ENCODE results near the gene DUSP15. TPM values are rescaled to one million over a fixed set of nuclear protein-coding genes. Genes with fewer than 3 reads are reported as not detected.
"Not testable (repeated sequence)": the region's sequence is repeated elsewhere in the genome, so short reads cannot be mapped to it uniquely, and the experiment has no call there.

DUSP15 gene, protein sequence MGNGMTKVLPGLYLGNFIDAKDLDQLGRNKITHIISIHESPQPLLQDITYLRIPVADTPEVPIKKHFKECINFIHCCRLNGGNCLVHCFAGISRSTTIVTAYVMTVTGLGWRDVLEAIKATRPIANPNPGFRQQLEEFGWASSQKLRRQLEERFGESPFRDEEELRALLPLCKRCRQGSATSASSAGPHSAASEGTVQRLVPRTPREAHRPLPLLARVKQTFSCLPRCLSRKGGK
- total RNA-seq, result 4.1 and 4.5 TPM in 2 replicates

DNA sequence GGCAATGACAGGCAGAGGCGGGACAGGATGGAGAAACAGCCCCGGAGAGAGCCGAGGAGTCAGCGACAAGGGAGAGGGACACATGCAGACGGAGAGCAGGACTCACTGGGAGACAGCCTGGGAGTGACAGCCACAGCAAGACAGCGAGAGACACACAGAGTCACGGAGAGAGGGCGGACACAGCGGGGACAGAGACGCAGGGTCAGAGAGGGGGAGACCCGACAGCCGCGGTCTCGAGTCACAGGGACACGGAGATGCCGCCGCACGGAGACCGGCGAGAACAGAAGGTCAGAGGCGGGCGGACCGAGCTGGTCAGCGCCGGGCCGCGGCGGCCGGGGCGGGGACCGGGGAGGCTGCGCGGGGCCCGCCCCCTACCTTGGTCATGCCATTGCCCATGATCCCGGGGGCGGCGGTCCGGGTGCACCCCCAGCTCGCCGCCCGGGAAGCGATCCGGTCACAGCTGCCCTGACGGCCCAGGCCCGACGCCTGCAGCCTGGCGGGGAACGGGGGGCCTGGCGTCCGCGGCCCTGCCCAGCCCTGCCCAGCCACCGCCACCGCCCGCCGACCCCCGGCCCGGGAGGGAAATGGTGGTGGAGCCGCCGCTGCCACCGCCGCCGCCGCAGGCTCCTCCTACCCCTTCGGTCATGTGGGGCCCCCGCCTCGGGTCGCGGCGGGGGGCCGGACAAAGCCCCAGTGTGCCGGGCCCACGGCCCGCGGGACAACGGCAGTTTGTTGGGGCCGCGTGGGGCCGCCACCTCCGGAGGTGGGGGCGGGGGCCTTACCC lies at the start of gene DUSP15, which contains the start of gene TTLL9:
Gene DUSP15, minus strand, starts transcription at position 586 of the 784 bp plus-strand sequence. Its CDS starts 190 bp downstream, at position 396.
Gene TTLL9, plus strand, starts transcription at position 693 of the 784 bp plus-strand sequence. CDS start 493 bp downstream, outside the sequence.
- TF ChIP-seq, protein P1, sequence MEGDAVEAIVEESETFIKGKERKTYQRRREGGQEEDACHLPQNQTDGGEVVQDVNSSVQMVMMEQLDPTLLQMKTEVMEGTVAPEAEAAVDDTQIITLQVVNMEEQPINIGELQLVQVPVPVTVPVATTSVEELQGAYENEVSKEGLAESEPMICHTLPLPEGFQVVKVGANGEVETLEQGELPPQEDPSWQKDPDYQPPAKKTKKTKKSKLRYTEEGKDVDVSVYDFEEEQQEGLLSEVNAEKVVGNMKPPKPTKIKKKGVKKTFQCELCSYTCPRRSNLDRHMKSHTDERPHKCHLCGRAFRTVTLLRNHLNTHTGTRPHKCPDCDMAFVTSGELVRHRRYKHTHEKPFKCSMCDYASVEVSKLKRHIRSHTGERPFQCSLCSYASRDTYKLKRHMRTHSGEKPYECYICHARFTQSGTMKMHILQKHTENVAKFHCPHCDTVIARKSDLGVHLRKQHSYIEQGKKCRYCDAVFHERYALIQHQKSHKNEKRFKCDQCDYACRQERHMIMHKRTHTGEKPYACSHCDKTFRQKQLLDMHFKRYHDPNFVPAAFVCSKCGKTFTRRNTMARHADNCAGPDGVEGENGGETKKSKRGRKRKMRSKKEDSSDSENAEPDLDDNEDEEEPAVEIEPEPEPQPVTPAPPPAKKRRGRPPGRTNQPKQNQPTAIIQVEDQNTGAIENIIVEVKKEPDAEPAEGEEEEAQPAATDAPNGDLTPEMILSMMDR (IDR thresholded peaks at IDR 0.05; ENCODE audit: insufficient read depth, low read length, poor library complexity, severe bottlenecking), result no peak
- no peaks in the 10 kb centered on the region for H3K36me3 ChIP-seq (ENCODE audit: control insufficient read depth, insufficient read depth, low read length)
- H3K4me3 ChIP-seq (ENCODE audit: low read depth, low read length), result peak within 1 kb of the TSS; percentile 37
- DNase-seq (ENCODE audit: low read depth), result no peak
- peaks cover 44% of the 10 kb centered on the region for H3K27me3 ChIP-seq (ENCODE audit: control insufficient read depth, insufficient read depth, low read length)

DNA sequence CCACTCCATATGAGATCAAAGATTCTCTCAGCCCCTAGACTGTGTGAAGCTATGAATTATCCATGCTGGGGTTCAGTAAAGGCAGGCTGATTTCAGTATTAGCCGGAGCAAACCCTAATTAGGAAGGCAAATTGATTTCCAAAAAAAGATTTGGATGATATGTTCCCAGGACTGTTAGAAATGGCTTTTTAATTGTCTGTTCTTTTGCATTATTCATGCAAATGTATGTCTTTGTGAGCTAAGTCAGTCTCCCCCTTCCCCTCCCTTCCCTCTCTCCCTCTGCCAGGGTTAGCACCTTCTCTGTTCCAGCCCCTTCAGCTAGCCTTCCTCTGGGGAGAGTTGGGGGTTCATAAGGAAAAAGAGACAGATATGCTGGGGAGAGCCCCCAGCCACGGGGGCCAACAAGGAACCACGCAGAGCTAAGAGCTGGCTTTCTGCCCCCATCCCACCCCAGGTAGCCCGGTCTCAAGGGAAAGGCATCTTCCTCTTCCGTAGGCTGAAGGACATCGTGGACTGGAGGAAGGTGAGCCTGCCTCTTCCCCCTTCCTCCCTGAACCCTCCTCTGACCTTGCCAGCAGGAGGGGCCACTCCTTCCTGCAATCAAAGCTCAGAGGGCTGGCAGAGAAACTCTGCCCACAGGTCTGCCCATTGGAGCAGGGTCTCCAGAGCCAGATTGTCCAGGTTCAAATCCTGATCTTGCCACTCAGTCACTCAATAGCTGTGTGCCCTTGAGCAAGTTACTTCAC lies 49.3 kb upstream of the DUSP15 start:
- peaks cover 9% of the 10 kb centered on the region for H3K27me3 ChIP-seq (ENCODE audit: control insufficient read depth, insufficient read depth, low read length)
- TF ChIP-seq, protein P1 (IDR thresholded peaks at IDR 0.05; ENCODE audit: insufficient read depth, low read length, poor library complexity, severe bottlenecking), result no peak

DNA sequence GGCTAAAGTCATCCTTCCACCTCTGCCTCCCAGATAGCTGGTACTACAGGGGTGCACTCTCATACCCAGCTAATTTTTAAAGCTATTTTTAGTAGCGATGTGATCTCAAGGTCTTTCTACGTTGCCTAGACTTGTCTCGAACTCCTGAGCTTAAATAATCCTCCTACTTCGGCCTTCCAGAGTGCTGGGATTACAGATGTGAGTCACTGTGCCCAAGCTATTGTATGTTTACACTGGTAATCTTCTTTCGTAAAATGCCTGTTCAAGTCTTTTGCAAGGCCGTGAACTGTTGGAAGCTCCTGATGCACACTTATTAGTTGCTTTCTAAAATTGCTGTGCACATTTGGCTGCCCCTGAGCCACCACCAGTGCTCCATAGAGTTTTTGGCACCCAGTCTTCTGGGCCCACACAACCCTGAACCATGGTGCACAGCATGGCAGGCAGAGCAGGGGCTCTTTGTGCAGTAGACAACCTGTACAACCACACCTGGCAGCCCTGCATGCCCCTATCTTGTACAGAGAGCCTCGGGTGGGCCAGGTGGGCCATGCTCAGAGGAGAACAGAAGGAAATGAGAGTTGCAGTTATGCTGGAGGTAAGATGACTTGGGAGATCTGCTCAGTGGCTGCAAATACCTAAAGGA lies 48.3 kb upstream of the DUSP15 start:
- Histone ChIP-seq H3K36me3 (ENCODE audit: control insufficient read depth, insufficient read depth, low read length) (no peaks in the 10 kb centered on the region), H3K4me3 (ENCODE audit: low read depth, low read length) (no peak overlapping the region), H3K27me3 (ENCODE audit: control insufficient read depth, insufficient read depth, low read length) (peaks cover 10% of the 10 kb centered on the region)
- TF ChIP-seq, protein P1 (IDR thresholded peaks at IDR 0.05; ENCODE audit: insufficient read depth, low read length, poor library complexity, severe bottlenecking), result no peak
- DNase-seq (ENCODE audit: low read depth), result no peak

More for the DNA sequence above, 49.3 kb upstream of the DUSP15 start:
- no peak for DNase-seq (ENCODE audit: low read depth)
- Histone ChIP-seq H3K4me3 (ENCODE audit: low read depth, low read length) (no peak overlapping the region), H3K36me3 (ENCODE audit: control insufficient read depth, insufficient read depth, low read length) (no peaks in the 10 kb centered on the region)

DNA sequence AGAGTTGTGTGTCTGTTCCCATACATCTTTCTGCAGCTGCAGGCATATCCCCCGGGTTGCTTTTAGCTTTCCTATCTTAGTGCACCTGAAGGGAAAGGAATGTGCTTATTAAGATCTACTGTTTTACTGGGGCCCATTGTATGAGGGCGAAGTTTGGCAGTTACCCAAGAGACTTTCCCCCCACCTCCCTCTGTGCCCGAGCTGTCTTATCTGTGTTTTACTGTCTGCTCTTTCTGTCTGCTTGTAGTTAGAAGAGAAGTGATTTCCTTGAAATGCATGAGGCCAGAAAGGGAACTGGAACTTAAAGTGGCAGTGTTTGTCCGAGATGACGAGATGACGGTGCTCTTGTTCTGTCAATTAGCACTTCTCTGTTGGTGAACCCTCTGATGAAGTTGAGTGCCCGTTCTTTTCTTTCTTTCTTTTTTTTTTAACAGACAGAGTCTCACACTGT lies 47.7 kb upstream of the DUSP15 start:
- H3K4me3 ChIP-seq (ENCODE audit: low read depth, low read length); H3K27me3 ChIP-seq (ENCODE audit: control insufficient read depth, insufficient read depth, low read length); DNase-seq (ENCODE audit: low read depth); H3K36me3 ChIP-seq (ENCODE audit: control insufficient read depth, insufficient read depth, low read length): not testable (repeated sequence)

DNA sequence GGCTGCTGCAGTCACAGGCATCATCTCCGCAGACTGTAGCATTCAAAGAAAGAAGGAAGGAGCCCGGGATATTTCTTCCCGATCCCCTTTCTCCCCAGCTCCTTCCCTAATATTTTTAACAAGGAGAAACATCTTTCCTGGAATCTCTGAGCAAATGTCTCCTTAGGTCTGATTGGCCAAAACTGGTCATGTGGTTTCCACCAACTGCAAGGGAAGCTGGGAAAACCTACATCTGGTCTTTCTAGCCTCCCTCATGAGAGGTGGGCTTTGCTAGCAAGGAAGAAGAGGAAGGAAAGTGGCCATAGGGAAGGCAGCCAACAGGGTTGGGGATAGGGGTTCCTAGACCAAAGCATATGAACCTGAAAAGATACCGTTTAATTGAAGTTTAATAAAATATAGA lies 46.4 kb upstream of the DUSP15 start:
- H3K36me3 ChIP-seq (ENCODE audit: control insufficient read depth, insufficient read depth, low read length), result no peaks in the 10 kb centered on the region
- no peak overlapping the region for H3K4me3 ChIP-seq (ENCODE audit: low read depth, low read length)
- H3K27me3 ChIP-seq (ENCODE audit: control insufficient read depth, insufficient read depth, low read length), result peaks cover 8% of the 10 kb centered on the region
- DNase-seq (ENCODE audit: low read depth), result no peak
- TF ChIP-seq, protein P1 (IDR thresholded peaks at IDR 0.05; ENCODE audit: insufficient read depth, low read length, poor library complexity, severe bottlenecking), result no peak

Data from kidney epithelial cell (primary cell).